Measurements from ENCODE around the gene GABPA.
"Not testable (repeated sequence)": the region's sequence is repeated elsewhere in the genome, so short reads cannot be mapped to it uniquely, and the experiment has no call there.

GABPA gene

GRCh38 chr21:25734904-25735645 is at the start of gene GABPA, which contains the start of gene ATP5PF:
Gene GABPA (plus strand): TSS chr21:25734972. CDS start chr21:25741599, 6,627 bp downstream.
Gene ATP5PF (minus strand): TSS chr21:25734904. CDS start chr21:25729794, 5,110 bp downstream.
- peak; percentile 95 for DNase-seq

DNA sequence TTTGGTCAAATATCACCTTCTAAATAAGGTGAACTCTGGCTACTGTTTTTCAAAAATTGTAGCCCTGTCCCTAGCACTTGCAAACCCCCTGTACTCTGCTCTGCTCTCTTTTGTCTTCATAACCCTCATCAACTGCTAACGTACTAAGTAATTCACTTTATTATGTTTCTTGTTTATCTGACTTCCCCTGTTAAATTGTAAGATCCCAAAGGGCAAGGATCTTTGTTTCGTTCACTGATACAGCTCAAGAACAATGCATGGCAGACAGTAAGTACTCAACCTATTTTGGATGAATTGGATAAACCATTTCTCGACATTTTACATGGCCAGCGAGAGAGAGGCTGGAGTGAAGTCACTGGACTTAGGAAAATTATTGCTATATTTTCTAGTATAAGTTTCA is 47.0 kb upstream of the GABPA start:
- no peak for DNase-seq

GRCh38 chr21:25688275-25689155 is 46.3 kb upstream of the GABPA start:
- no peak for DNase-seq

GRCh38 chr21:25689226-25689625 is 45.5 kb upstream of the GABPA start:
- no peak for DNase-seq

DNA sequence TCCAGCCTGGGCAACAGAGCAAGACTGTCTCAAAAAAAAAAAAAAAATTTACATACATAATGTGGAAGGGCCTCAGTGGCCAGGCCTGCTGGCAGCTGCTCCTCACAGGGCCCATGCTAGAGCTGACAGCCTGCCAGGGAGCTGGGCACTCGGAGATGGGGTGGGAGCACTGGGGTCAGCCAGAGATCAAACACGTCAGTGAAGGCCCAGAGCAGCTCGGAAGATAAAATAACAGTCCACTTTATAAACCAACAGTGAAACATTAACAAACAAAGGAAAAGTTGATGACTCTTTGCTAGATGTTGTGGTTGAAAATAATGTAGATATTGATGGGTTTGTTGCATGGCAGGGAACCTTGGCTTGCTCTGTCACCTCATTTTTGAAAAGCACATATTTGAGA is 42.8 kb upstream of the GABPA start:
- no peak for DNase-seq

GRCh38 chr21:25695461-25695860 is 39.3 kb upstream of the GABPA start:
- DNase-seq: not testable (repeated sequence)

GRCh38 chr21:25700741-25701140 is 34.0 kb upstream of the GABPA start:
- no peak for DNase-seq

- no peak for DNase-seq
These were observed 33.2 kb upstream of the GABPA start for GRCh38 chr21:25701529-25701928.

GRCh38 chr21:25708467-25709065 is 26.2 kb upstream of the GABPA start:
- peak; percentile 4 for DNase-seq

DNA sequence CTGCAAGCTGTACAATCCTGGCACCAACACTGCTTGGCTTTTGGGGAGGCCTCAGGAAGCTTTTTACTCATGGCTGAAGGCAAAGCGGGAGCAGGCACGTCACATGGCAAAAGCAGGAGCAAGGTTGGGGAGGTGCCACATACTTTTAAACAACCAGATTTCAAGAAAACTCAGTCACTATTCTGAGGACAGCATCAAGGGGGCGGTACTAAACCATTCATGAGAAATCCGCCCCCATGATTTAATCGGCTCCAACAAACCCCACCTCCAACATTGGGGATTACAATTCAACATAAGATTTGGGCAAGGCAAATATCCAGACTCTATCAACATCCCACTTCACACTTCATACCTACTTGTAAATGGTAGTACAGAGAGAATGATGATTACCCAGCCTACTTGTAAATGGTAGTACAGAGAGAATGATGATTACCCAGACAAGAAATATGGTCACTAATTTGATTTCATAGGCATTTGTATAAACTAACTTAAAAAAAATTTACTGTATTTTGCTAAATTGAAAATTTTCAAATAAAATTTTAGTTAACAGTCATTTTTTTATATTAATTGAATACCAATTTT is 25.0 kb upstream of the GABPA start:
- DNase-seq: no peak

DNA sequence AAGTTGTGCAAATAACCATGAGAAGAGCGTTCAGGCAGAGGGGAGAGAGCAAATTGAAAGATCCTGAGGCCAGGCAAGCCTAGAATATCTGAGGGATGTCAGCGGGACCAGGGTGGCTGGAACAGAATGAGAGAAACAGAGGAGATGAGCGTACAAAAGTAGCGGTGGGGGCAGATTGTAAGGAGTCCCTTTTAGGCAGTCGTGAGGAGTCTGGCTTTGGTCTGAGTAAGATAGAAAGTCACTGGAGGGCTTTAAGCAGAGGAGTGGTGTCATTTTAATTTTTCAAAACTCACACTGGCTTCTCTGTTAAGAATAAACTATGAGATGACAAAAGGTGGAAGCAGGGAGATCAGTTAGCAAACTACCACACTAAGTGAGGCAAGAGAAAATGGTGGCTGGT is 24.2 kb upstream of the GABPA start:
- no peak for DNase-seq

- not testable (repeated sequence) for DNase-seq
These were observed 20.7 kb upstream of the GABPA start for GRCh38 chr21:25714066-25714465.

GRCh38 chr21:25717491-25718147 is 17.2 kb upstream of the GABPA start:
- no peak for DNase-seq

GRCh38 chr21:25721987-25722386 is 12.8 kb upstream of the GABPA start:
- DNase-seq: no peak

- no peak for DNase-seq
These were observed 12.1 kb upstream of the GABPA start for GRCh38 chr21:25722631-25723030.

DNA sequence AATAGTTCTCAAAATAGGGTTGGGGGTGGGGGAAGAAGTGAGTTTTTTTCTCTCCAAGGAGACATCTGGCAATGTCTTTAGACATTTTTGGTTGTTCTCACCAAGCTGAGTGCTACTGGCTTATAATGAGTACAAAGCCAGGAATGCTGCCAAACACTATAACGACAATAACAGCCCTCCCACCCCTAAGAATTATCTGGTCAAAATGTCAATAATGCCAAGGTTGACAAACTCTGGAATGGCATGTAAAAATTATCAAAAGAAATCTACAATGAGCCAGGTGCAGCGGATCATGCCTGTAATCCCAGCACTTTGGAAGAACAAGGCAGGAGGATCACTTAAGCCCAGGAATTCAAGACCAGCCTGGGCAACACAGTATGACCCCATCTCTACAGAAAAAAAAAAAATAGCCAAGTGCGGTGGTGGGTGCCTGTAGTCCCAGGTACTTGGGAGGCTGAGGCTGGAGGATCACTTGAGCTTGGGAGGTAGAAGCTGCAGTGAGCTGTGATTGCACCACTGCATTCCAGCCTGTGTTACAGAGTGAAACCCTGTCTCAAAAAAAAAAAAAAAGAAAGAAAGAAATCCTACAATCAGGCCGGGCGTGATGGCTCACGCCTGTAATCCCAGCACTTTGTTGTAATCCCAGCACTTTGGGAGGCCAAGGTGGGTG is 2.5 kb upstream of the GABPA start:
- no peak for DNase-seq

GRCh38 chr21:25733859-25734653 is 716 bp upstream of the GABPA start:
- no peak for DNase-seq

- no peak for DNase-seq
These were observed 193 bp upstream of the GABPA start for GRCh38 chr21:25734654-25734903.

GRCh38 chr21:25735646-25736597 is 1.1 kb downstream of the GABPA start:
- peak; percentile 71 for DNase-seq

GRCh38 chr21:25737421-25737820 is 2.6 kb downstream of the GABPA start:
- no peak for DNase-seq
